HepG2 (cell line): ENCODE data around the gene PDLIM5. TPM values are rescaled to one million over a fixed set of nuclear protein-coding genes. Genes with fewer than 3 reads are reported as not detected.

Source experiments
- AGO2 ChIP-seq: fragments of 200-400 bp; formaldehyde crosslinking; optimal IDR thresholded peaks from 2 replicates; pipeline ENCODE3; 2017; ENCODE audit warnings: mild to moderate bottlenecking, low read depth, low read length, moderate library complexity
- ARID3A ChIP-seq: IDR thresholded peaks from 2 replicates; pipeline ENCODE4 v1.6.1; 2012; ENCODE audit warnings: low read depth, low read length, improper control_type of control experiment
- ATRX ChIP-seq: sonication (generic); formaldehyde crosslinking; IDR thresholded peaks from 2 replicates; pipeline ENCODE4 v1.4.0; 2020; ENCODE audit warnings: missing genetic modification reagents, borderline replicate concordance
- CEBPZ ChIP-seq: IDR thresholded peaks from 2 replicates; pipeline ENCODE4 v1.6.1; 2012; ENCODE audit warnings: low read length, improper control_type of control experiment
- HMG20A ChIP-seq: IDR thresholded peaks from 2 replicates; pipeline ENCODE4 v1.6.1; 2016; ENCODE audit warnings: borderline replicate concordance
- HNRNPUL1 ChIP-seq: fragments of 200-400 bp; formaldehyde crosslinking; IDR thresholded peaks from 2 replicates; pipeline ENCODE4 v1.6.1; 2017; ENCODE audit warnings: low read depth, mild to moderate bottlenecking, low read length, moderate library complexity
- MIER2 ChIP-seq: IDR thresholded peaks from 2 replicates; pipeline ENCODE4 v1.6.1; 2016; ENCODE audit warnings: missing biosample characterization, missing genetic modification reagents
- NBN ChIP-seq: fragments of 450-650 bp; conservative IDR thresholded peaks from 2 replicates; pipeline ENCODE4 v1.6.1; 2017
- NKX3-1 ChIP-seq: sonication (generic); formaldehyde crosslinking; IDR thresholded peaks from 2 replicates; pipeline ENCODE4 v1.5.0; 2020; ENCODE audit warnings: missing genetic modification reagents
- SMYD3 ChIP-seq: sonication (generic); formaldehyde crosslinking; IDR thresholded peaks from 2 replicates; pipeline ENCODE4 v1.8.1; 2023; ENCODE audit warnings: mild to moderate bottlenecking, missing genetic modification reagents
- USF2 ChIP-seq, 2 experiments: sonication (generic) in 1 of 2; formaldehyde crosslinking in 1 of 2; IDR thresholded peaks; 2 replicates each; pipeline versions ENCODE4 v1.5.1 to v1.6.1; 2011 to 2020; ENCODE audit warnings: borderline replicate concordance in 1 of 2, low read depth in 1 of 2, low read length in 1 of 2, mild to moderate bottlenecking in 1 of 2, missing genetic modification reagents in 1 of 2, moderate library complexity in 1 of 2
- ZNF160 ChIP-seq: sonication (generic); formaldehyde crosslinking; IDR thresholded peaks from 2 replicates; pipeline ENCODE4 v1.8.0; 2022; ENCODE audit warnings: mild to moderate bottlenecking, inconsistent platforms, missing genetic modification reagents
- ZNF276 ChIP-seq: sonication (generic); formaldehyde crosslinking; IDR thresholded peaks from 2 replicates; pipeline ENCODE4 v1.4.0; 2020; ENCODE audit warnings: mild to moderate bottlenecking, low read depth, missing genetic modification reagents
- ZNF468 ChIP-seq: sonication (generic); formaldehyde crosslinking; IDR thresholded peaks from 2 replicates; pipeline ENCODE4 v1.8.0; 2022; ENCODE audit warnings: mild to moderate bottlenecking, moderate library complexity, missing genetic modification reagents
- ZNF619 ChIP-seq: sonication (generic); formaldehyde crosslinking; IDR thresholded peaks from 2 replicates; pipeline ENCODE4 v1.4.0; 2020; ENCODE audit warnings: mild to moderate bottlenecking, missing genetic modification reagents
- ZNF761 ChIP-seq: sonication (generic); formaldehyde crosslinking; conservative IDR thresholded peaks from 2 replicates; pipeline ENCODE4 v1.4.0; 2020; ENCODE audit warnings: mild to moderate bottlenecking, missing genetic modification reagents
- ZNF841 ChIP-seq: sonication (generic); formaldehyde crosslinking; IDR thresholded peaks from 2 replicates; pipeline ENCODE4 v1.8.1; 2023; ENCODE audit warnings: missing genetic modification reagents, borderline replicate concordance
- ZNF878 ChIP-seq: sonication (generic); formaldehyde crosslinking; IDR thresholded peaks from 2 replicates; pipeline ENCODE4 v1.8.1; 2023; ENCODE audit warnings: mild to moderate bottlenecking, missing genetic modification reagents, moderate library complexity
- ZSCAN30 ChIP-seq: sonication (generic); formaldehyde crosslinking; IDR thresholded peaks from 2 replicates; pipeline ENCODE4 v1.5.0; 2020; ENCODE audit warnings: mild to moderate bottlenecking, missing genetic modification reagents
- ZZZ3 ChIP-seq: sonication (generic); formaldehyde crosslinking; IDR thresholded peaks from 2 replicates; pipeline ENCODE4 v1.4.0; 2020; ENCODE audit warnings: missing genetic modification reagents, mild to moderate bottlenecking, borderline replicate concordance
- polyA plus RNA-seq, 8 experiments: library from polyadenylated mRNA; depleted of rRNA in 3 of 8; stranded (reverse) in 7 of 8; unstranded in 1 of 8; fragments of >200 nt; fragmentation: Illumina TruSeq in 4 of 8; extraction: Trizol in 4 of 8; gene quantifications; 2 replicates each; pipeline versions ENCODE4 v1.2.1 to v1.2.3, GENCODE V29; 2011 to 2016; ENCODE audit warnings: low read depth in 4 of 8, missing spikeins in 1 of 8, mixed read lengths in 1 of 8; ENCODE audit not compliant: insufficient read depth in 1 of 8
- total RNA-seq, 5 experiments: library from RNA; depleted of rRNA; stranded (reverse); fragments of >200 nt; fragmentation: Illumina TruSeq; extraction: Trizol; gene quantifications; 2 replicates each; pipeline ENCODE4 v1.2.3, GENCODE V29; 2016; ENCODE audit warnings: low read depth in 1 of 5
- TF ChIP-seq, protein P1 (sequence below): sonication (generic); formaldehyde crosslinking; IDR thresholded peaks from 2 replicates; pipeline ENCODE4 v1.4.0; 2020; ENCODE audit warnings: missing genetic modification reagents

PDLIM5 gene
- total and polyA plus RNA-seq, 2 of the 13 experiments (the other 11 are each of a cell fraction or from before 2014, with no cell fraction given) = 52.8 to 119 TPM

DNA sequence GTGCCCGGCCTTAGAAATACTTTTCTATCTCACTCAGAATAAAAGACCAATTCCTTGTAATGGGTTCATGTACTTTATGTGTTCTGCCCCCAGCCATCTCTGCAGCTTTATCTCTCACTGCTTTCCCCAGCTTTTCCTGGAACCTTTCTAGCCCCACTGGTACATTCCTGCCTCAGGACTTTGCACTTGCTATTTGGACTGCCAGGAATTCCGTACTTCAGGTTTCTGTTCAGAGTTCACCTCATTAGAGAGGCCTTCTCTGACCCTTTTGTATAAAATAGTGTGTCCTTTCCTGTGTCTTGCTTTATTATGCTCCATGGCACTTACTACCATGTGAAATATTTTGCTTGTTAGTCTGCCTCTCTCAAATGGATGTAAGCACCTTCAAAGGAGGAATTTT, 112.5 kb downstream of the PDLIM5 start (continued):
- no peak for TF ChIP-seq AGO2
- no peak for TF ChIP-seq ZNF276 (CRISPR knock-in tag)
- no peak for TF ChIP-seq ZNF160 (CRISPR knock-in tag)
- TF ChIP-seq CEBPZ = no peak
- no peak for TF ChIP-seq ZNF878
- TF ChIP-seq ZNF761 = no peak
- TF ChIP-seq ZNF619 (CRISPR knock-in tag) = no peak
- TF ChIP-seq ATRX (CRISPR knock-in tag) = no peak
- TF ChIP-seq ZNF468 = no peak
- TF ChIP-seq NKX3-1 (CRISPR knock-in tag) = no peak
- TF ChIP-seq NBN = no peak
- no peak for TF ChIP-seq USF2 (IDR thresholded peaks at IDR 0.05; ENCODE audit: low read depth, low read length)
- TF ChIP-seq USF2 (CRISPR knock-in tag; IDR thresholded peaks at IDR 0.05; ENCODE audit: borderline replicate concordance) = no peak
- 0 out of 2 replicates have a peak, but pooled peaks have one; percentile 50 for TF ChIP-seq MIER2 (CRISPR knock-in tag)
- peak; percentile 92 for TF ChIP-seq ARID3A
- no peak for TF ChIP-seq HNRNPUL1
- TF ChIP-seq, protein P1, sequence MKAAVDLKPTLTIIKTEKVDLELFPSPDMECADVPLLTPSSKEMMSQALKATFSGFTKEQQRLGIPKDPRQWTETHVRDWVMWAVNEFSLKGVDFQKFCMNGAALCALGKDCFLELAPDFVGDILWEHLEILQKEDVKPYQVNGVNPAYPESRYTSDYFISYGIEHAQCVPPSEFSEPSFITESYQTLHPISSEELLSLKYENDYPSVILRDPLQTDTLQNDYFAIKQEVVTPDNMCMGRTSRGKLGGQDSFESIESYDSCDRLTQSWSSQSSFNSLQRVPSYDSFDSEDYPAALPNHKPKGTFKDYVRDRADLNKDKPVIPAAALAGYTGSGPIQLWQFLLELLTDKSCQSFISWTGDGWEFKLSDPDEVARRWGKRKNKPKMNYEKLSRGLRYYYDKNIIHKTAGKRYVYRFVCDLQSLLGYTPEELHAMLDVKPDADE (CRISPR knock-in tag) = no peak
- TF ChIP-seq ZNF841 (CRISPR knock-in tag) = no peak
- TF ChIP-seq SMYD3 (CRISPR knock-in tag) = no peak
- TF ChIP-seq HMG20A = peak; percentile 88
- TF ChIP-seq ZSCAN30 (CRISPR knock-in tag) = no peak
- no peak for TF ChIP-seq ZZZ3 (CRISPR knock-in tag)
